Activated CD8-positive, alpha-beta memory T cell treated with anti-CD3 and anti-CD28 coated beads for 24 hours (primary cell): Measurements from ENCODE around the gene SLC35F6.
A peak's percentile ranks its signal among the peaks of the same experiment; 100 is the strongest.
"Not testable (repeated sequence)": the region's sequence is repeated elsewhere in the genome, so short reads cannot be mapped to it uniquely, and the experiment has no call there.

Experiments used
- DNase-seq: peaks from one replicate; pipeline ENCODE4 v3.0.0-alpha.2; 2020

SLC35F6 gene

GRCh38 chr2:26731714-26732113 is 32.4 kb upstream of the SLC35F6 start:
- no peak for DNase-seq

DNA sequence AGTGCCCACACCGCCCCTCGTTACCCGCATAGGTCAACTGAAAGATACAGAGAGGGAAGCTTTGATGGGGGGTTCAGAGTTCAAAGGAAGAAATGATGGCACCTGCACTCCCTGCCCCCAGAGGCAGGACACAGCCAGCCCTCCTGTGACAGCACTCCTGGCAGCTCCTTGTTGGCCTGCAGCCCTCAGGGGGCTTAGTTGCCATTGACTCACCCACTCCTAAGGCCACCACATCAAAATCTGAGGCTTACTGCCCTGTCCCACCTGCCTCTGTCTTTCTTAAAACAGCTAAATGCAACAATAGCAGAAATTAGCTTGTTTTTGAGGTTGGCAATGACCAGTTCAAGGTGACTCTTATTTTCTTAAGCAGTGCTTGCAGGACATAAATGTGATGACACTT is 31.6 kb upstream of the SLC35F6 start:
- DNase-seq, result no peak

GRCh38 chr2:26733413-26733812 is 30.7 kb upstream of the SLC35F6 start:
- no peak for DNase-seq

DNA sequence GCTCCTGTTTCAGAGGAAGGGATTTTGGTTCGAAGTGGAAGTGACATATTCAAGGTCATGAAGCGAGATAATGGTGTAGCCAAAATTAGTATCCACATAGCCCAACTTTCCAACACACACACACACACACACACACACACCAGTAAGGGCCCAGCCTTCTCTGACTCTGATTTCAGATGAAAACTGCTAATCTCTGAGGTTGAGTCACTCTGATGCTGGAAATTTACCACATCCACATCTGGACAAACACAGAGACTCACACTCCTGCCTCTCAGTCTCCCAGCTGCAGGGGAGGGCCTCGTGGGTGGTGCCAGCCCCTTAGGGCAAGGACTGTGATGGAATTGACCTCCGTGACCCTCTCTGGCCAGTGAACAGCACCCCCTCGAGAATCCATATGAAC is 29.0 kb upstream of the SLC35F6 start:
- no peak for DNase-seq

- no peak for DNase-seq
Observed at GRCh38 chr2:26735883-26736588, 28.0 kb upstream of the SLC35F6 start.

DNA sequence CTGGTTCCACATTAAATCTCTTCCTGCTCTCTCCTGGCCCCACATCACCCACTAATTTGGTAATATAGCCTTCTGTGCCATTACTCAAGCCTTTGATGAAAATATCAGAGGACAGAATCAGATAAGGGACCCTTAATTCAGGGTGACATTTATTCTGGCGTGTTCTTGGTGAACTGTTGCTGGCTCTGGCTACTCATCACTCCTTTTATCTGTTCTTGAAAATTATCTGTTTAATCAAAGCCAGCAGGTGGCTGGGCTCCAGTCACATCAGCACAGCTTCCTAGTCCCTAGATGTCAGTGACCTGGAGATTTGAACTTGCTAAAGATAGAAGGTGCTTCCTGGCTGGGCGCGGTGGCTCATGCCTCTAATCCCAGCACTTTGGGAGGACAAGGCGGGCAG is 26.9 kb upstream of the SLC35F6 start:
- DNase-seq, result no peak

GRCh38 chr2:26738481-26738880 is 25.6 kb upstream of the SLC35F6 start:
- no peak for DNase-seq

DNA sequence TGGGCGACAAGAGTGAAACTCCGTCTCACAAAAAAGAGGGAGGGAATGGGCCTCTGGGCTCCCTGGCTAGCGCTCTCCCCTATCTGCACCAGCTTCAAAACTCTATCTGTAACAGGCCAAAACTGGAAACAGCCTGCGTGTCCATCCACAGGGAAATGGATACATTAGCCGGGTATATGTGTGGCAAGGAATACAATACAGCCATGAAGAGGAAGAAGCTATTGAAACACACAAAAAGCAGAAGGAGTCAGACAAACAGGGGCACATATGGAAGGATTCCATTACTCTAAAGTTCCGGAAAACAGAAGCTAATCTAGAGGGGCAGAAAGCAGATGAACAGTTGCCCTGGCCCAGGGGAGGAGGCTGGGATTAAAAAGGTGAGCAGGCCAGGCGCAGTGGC is 24.6 kb upstream of the SLC35F6 start:
- DNase-seq, result no peak

DNA sequence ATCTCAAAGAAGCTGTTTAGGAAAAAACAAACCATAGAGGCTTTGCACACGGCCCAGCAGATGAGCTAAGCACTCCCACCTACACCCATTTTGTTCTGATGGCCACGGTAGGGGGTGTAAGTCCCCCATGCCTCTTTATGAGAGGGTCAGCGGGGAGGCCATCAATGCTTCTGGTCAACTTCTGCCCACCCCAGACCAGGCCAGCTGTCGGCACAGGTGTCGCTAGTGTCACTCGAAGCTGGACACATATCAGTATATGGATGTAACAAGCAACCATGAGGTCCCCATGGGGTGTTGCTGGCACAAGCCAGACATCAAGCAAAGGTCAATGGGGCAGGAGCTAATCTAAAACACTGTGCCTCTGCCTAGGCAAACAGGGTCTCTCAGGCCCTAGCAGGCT is 23.7 kb upstream of the SLC35F6 start:
- DNase-seq, result no peak

GRCh38 chr2:26740890-26741302 is 23.2 kb upstream of the SLC35F6 start:
- no peak for DNase-seq

DNA sequence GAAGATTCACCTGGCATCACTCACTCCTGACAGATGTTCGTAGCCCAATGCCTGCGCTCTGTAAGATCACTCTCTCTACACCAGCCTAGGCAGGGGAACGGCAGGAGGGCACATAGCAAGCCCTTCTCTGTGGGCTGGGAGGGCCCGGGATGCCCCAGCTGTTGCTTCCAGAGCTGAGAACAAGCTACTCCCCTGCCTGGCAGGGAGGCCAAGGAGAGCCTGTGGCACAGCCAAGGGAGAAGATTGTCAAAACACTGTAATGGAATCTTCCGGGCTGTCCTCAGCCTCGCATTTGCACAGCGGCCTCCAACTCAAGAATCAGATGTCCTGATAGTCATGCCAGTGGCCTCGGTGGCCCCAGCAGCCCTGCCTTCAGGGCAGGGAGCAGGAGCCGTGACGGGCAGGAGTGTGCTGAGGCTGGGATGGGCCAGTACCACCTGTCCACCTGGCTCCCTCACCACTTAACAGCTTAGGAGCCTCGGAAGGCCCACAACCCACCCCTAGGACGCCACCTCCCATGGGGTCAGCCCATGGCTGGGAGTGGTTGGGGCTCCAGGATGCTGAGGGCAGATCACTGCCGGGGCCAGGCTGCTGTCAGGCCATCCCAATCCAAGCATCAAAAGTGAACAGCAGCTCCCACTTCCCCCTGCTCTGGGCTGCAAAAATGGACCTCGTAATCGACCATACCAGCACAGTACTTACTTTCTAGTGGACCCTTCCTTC is 21.9 kb upstream of the SLC35F6 start:
- no peak for DNase-seq

GRCh38 chr2:26743852-26744251 is 20.2 kb upstream of the SLC35F6 start:
- no peak for DNase-seq

- DNase-seq, result no peak
Observed at GRCh38 chr2:26744953-26745352, 19.1 kb upstream of the SLC35F6 start.

GRCh38 chr2:26745609-26746327 is 18.3 kb upstream of the SLC35F6 start:
- peak; percentile 91 for DNase-seq

- DNase-seq, result no peak
Observed at GRCh38 chr2:26746934-26747333, 17.1 kb upstream of the SLC35F6 start.

GRCh38 chr2:26749787-26750420 is 14.2 kb upstream of the SLC35F6 start:
- not testable (repeated sequence) for DNase-seq

- DNase-seq, result not testable (repeated sequence)
Observed at GRCh38 chr2:26750467-26750866, 13.6 kb upstream of the SLC35F6 start.

GRCh38 chr2:26752656-26753055 is 11.4 kb upstream of the SLC35F6 start:
- no peak for DNase-seq

DNA sequence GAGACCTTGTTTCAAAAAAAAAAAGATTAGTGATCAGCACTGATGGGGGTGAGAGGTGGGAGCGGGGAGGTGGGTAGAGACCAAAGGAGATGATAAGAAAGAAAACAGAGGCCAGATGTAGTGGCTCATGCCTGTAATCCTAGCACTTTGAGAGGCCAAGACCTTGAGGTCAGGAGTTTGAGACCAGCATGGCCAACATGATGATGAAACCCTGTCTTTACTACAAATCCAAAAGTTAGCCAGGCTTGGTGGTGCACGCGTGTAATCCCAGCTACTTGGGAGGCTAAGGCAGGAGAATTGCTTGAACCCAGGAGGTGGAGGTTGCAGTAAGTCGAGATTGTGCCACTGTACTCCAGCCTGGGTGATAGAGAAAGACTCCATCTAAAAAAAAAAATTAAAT is 9.5 kb upstream of the SLC35F6 start:
- DNase-seq, result no peak

DNA sequence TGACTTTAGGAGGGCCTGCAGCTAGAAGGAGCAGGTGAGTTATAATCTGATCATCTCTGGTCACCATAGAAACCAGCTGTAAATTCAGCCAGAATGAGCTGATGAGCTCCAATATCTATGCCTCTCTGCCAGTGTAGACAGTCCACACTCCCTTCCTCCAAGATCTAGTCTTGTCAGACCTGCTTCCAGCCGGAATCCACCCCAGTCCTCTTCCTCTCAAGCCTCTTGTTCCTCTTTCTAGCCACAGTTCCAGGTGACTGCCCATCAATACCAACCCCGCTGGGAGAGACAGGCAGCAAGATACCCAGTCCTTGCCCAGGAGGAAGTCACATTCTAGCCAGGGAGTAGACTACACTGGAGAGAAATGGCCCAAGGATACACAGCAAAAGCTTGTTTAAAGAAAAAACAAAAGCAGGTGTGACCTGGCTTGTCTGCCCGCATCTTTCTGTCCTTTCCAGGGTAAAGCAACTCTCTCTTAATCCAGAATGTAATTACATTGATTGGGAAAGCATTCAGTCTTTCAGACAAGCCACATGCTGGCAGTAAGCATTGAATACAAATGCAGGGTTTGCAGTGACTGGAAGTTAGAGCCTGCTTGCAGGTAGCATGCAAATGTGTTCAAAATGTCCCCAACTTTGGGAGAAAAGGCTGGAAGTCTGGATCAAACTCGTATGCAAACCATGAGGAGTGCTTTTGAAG is 9.0 kb upstream of the SLC35F6 start:
- no peak for DNase-seq

DNA sequence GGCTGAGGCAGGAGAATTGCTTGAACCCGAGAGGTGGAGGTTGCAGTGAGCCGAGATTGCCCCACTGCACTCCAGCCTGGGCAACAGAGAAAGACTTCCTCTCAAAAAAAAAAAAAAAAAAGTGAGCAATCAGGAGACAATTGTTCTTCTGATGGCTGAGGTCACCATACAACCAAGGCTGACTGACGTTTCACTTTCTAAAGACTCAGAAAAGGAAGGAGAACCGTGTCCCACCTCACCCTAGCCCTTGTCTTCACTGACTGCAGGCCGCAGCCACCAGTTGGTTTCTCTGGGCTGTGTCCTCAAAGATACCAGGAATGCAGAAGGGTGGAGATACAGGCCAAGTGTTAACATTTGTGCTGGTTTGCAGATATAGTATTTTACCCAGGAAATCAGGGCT is 7.7 kb upstream of the SLC35F6 start:
- no peak for DNase-seq

- DNase-seq, result no peak
Observed at GRCh38 chr2:26757873-26758789, 6.0 kb upstream of the SLC35F6 start.
